Stomach (tissue), 9 donors: ENCODE results near the gene BCR. TPM values are rescaled to one million over a fixed set of nuclear protein-coding genes. Genes with fewer than 3 reads are reported as not detected.

ENCODE experiments used
- DNase-seq, 2 donors: peaks; one replicate each; pipeline versions ENCODE4 v3.0.0 to v3.0.0-alpha.2; 2013 to 2019
- H3K27ac ChIP-seq, 5 donors: fragments of 200-600 bp in 4 of 5; sonication (generic) in 4 of 5; one replicate each; pipeline ENCODE4 v1.5.1; 2013 to 2019; ENCODE audit warnings: mild to moderate bottlenecking in 1 of 5, moderate library complexity in 1 of 5
- H3K27me3 ChIP-seq, 3 donors: fragments of 200-600 bp; sonication (generic); one replicate each; pipeline ENCODE4 v1.5.1; 2017 to 2019; ENCODE audit warnings: mixed run types in 1 of 3
- H3K36me3 ChIP-seq, 4 donors: fragments of 200-600 bp; sonication (generic); 1 replicate in 3 of 4; 2 replicates in 1 of 4; pipeline ENCODE4 v1.5.1; 2016 to 2019
- H3K4me1 ChIP-seq, 4 donors: fragments of 200-600 bp; sonication (generic); one replicate each; pipeline ENCODE4 v1.5.1; 2016 to 2019
- H3K4me3 ChIP-seq, 4 donors: fragments of 200-600 bp; sonication (generic) in 3 of 4; one replicate each; pipeline ENCODE4 v1.5.1; 2016 to 2019; ENCODE audit warnings: mild to moderate bottlenecking in 1 of 4
- H3K9me3 ChIP-seq, 4 donors: fragments of 200-600 bp; sonication (generic); one replicate each; pipeline ENCODE4 v1.5.1; 2016 to 2019
- EP300 ChIP-seq: sonication (generic); formaldehyde crosslinking; IDR thresholded peaks from one replicate; pipeline ENCODE4 v1.6.1; 2017; ENCODE audit warnings: antibody characterized with exemption
- POLR2A ChIP-seq, 4 donors: fragments of 450-650 bp; IDR thresholded peaks; one replicate each; pipeline ENCODE4 v1.6.1; 2016; ENCODE audit warnings: antibody characterized with exemption in 4 of 4, control low read depth in 2 of 4, mild to moderate bottlenecking in 1 of 4, moderate library complexity in 1 of 4
- POLR2AphosphoS5 ChIP-seq, 3 donors: sonication (generic); formaldehyde crosslinking; IDR thresholded peaks; one replicate each; pipeline ENCODE4 v1.6.1; 2016; ENCODE audit warnings: antibody characterized with exemption in 3 of 3
- WGBS, 5 donors: extraction: QIAGEN DNeasy Blood & Tissue Kit in 3 of 5; methylation state at CpG; one replicate each; pipeline versions ENCODE4 v1.1.5 to v1.1.7; 2013 to 2018; 5-methylcytosine and 5-hydroxymethylcytosine counted together
- intact Hi-C: fragments of 100-400 bp; cut with DNase I; formaldehyde crosslinking; loops from one replicate; pipeline ENCODE4 v1.15.1; 2023; ENCODE audit warnings: low total_unique reads
- polyA plus RNA-seq, 3 donors: library from polyadenylated mRNA; stranded (reverse); fragments of 200-250 nt; gene quantifications; one replicate each; pipeline ENCODE4 v1.2.3, GENCODE V29; 2013
- total RNA-seq, 5 donors: library from RNA; depleted of rRNA; stranded (reverse); fragments of >200 nt; gene quantifications; one replicate each; pipeline versions ENCODE4 v1.1.0 to v1.2.3, GENCODE V29; 2014 to 2016
- TF ChIP-seq, protein P1 (sequence below), 7 experiments: fragments of 450-650 bp in 4 of 7; fragments of 200-600 bp in 3 of 7; sonication (generic) in 3 of 7; IDR thresholded peaks; one replicate each; pipeline ENCODE4 v1.5.1; 2016 to 2019; ENCODE audit warnings: antibody characterized with exemption in 7 of 7, control low read depth in 2 of 7, mild to moderate bottlenecking in 1 of 7
- donor health status: healthy with polysubstance abuse.
- donor health status: Bipolar disorder and iron deficiency.
- donor health status: healthy.

Gene BCR
- total and polyA plus RNA-seq, 8 donors, result 10.4 to 80.1 (median 19.6) TPM

DNA sequence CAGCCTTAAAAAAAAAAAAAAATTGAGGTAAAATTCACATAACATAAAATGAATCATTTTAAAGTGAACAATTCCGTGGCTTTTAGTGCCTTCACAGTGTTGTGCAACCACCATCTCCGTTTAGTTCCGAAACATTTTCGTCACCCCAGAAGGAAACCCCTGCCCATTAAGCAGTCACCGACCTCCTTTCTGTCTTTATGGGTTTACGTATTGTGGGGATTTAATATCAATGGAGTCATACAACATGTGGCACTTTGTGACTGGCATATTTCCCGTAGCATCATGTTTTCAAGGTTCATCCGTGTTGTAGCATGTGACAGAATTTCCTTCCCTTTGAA, 65.5 kb downstream of the BCR start:
- no peak overlapping the region for H3K4me3 ChIP-seq
- no peaks in the 10 kb centered on the region for H3K36me3 ChIP-seq
- no peak for TF ChIP-seq POLR2AphosphoS5 (IDR thresholded peaks at IDR 0.05)
- TF ChIP-seq EP300, result no peak
- TF ChIP-seq, protein P1, sequence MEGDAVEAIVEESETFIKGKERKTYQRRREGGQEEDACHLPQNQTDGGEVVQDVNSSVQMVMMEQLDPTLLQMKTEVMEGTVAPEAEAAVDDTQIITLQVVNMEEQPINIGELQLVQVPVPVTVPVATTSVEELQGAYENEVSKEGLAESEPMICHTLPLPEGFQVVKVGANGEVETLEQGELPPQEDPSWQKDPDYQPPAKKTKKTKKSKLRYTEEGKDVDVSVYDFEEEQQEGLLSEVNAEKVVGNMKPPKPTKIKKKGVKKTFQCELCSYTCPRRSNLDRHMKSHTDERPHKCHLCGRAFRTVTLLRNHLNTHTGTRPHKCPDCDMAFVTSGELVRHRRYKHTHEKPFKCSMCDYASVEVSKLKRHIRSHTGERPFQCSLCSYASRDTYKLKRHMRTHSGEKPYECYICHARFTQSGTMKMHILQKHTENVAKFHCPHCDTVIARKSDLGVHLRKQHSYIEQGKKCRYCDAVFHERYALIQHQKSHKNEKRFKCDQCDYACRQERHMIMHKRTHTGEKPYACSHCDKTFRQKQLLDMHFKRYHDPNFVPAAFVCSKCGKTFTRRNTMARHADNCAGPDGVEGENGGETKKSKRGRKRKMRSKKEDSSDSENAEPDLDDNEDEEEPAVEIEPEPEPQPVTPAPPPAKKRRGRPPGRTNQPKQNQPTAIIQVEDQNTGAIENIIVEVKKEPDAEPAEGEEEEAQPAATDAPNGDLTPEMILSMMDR (IDR thresholded peaks at IDR 0.05), result no peak
- TF ChIP-seq POLR2A (IDR thresholded peaks at IDR 0.05), result no peak
- peaks cover 30 to 98% (median 66%) of the 10 kb centered on the region in 4 donors for H3K4me1 ChIP-seq
- H3K27ac ChIP-seq, result peak overlapping the region in 2 of 5 donors; percentile 60 to 62
- intact Hi-C loops, result no loop called here
- DNase-seq, result no peak
- no peaks in the 10 kb centered on the region for H3K27me3 ChIP-seq
- H3K9me3 ChIP-seq, result no peaks in the 10 kb centered on the region
- WGBS, 5 donors, result 68 to 83% (median 77%) methylated on average over 8 of the region's 8 CpGs

GRCh38 chr22:23246982-23247766, 66.9 kb downstream of the BCR start:
- Histone ChIP-seq H3K36me3 (no peaks in the 10 kb centered on the region), H3K9me3 (no peaks in the 10 kb centered on the region), H3K4me1 (peaks cover 38 to 98% (median 66%) of the 10 kb centered on the region in 4 donors), H3K4me3 (no peak overlapping the region), H3K27ac (peak overlapping the region in 2 of 5 donors; percentile 54 to 65), H3K27me3 (no peaks in the 10 kb centered on the region)
- intact Hi-C loops, result no loop called here
- WGBS, 5 donors, result 58 to 77% (median 65%) methylated on average over 13 of the region's 13 CpGs
- TF ChIP-seq POLR2A (IDR thresholded peaks at IDR 0.05), result no peak
- no peak for TF ChIP-seq POLR2AphosphoS5 (IDR thresholded peaks at IDR 0.05)
- TF ChIP-seq, protein P1 (IDR thresholded peaks at IDR 0.05), result no peak
- no peak for TF ChIP-seq EP300
- DNase-seq, result no peak

DNA sequence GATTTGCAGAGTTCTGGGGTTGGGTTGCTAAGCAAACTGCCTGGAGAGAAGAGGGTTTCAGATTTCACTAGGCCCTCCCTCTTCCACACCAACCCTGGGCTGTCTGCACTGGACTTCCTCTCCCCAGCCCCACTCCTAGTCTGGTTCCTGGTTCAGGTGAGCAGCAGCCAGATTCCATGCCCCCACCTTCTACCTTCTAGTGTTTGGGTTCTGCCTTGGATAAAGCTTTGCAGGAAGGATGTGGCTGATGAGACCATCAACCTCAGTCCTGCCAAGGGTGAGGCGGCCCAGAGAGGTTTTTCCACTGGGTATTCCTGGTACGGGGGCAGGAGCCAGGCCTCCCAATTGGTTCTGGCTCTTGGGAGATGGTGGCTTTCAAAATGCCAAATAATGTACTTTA, 68.3 kb downstream of the BCR start:
- peak overlapping the region; percentile 33 to 65 (median 43) for H3K27ac ChIP-seq

DNA sequence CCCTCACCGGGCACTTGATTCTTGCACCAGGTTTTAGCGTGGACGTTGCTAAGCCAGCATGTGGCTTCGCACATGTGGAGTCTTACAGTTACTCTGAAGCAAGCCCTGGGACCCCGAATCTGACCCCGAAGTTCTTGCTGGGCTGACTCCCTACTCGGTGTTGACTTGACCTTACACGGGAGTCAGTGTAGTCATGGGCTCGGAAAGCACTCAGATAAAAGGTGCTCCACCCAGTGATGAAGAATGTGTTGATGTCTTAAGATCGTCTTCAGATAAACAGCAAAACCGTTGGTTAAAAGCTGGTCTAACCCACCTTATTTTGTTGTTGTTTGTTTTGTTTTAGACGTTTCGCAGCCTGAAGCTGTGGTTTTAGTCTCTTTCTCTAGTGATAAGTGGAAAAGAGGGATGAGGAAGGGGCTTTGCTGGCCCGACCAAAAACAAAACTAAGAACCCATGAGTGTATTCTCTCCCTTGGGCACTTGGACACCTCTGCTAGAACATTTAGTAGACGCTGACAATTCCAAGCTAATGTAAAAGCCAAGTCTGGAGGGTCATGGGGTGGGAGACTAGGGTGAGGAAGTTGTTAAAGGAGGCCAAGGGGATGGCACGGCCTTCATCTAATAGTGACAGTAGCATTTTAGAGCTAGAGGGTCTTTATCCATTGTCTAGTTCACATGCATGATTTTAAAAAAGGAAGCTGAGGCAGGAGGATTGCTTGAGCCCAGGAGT, 69.9 kb downstream of the BCR start:
- 60 to 74% (median 68%) methylated on average over 15 to 16 of the region's 16 CpGs for WGBS, 5 donors
- intact Hi-C loops, result no loop called here

More for the DNA sequence above, 68.3 kb downstream of the BCR start:
- intact Hi-C loops, result no loop called here
- no peaks in the 10 kb centered on the region for H3K9me3 ChIP-seq
- no peak for TF ChIP-seq POLR2A (IDR thresholded peaks at IDR 0.05)
- TF ChIP-seq, protein P1 (IDR thresholded peaks at IDR 0.05), result no peak
- no peak for TF ChIP-seq POLR2AphosphoS5 (IDR thresholded peaks at IDR 0.05)
- TF ChIP-seq EP300, result no peak
- no peak overlapping the region for H3K4me3 ChIP-seq
- H3K4me1 ChIP-seq, result peaks cover 38 to 84% (median 59%) of the 10 kb centered on the region in 4 donors
- 68 to 81% (median 78%) methylated on average over 2 of the region's 2 CpGs for WGBS, 5 donors
- no peaks in the 10 kb centered on the region for H3K27me3 ChIP-seq
- DNase-seq, result peak; percentile 58 to 82
- H3K36me3 ChIP-seq, result peaks cover 0 to 5% (median 1%) of the 10 kb centered on the region in 4 donors

More for the DNA sequence above, 69.9 kb downstream of the BCR start:
- no peak for TF ChIP-seq POLR2AphosphoS5 (IDR thresholded peaks at IDR 0.05)
- Histone ChIP-seq H3K4me3 (no peak overlapping the region), H3K4me1 (peaks cover 34 to 67% (median 49%) of the 10 kb centered on the region in 4 donors), H3K9me3 (no peaks in the 10 kb centered on the region), H3K36me3 (peaks cover 14 to 22% (median 17%) of the 10 kb centered on the region in 4 donors), H3K27me3 (no peaks in the 10 kb centered on the region), H3K27ac (peak overlapping the region in 1 of 5 donors; percentile 6)
- no peak for DNase-seq
